HCT116 (cell line): ENCODE results near the gene DOCK1. TPM values are rescaled to one million over a fixed set of nuclear protein-coding genes. Genes with fewer than 3 reads are reported as not detected.

Experiments used
- ATAC-seq: fragments of 200-7000 bp; cut with Tn5 transposase; 2 replicates; pipeline ENCODE4 v1.9.1; 2020; ENCODE audit warnings: mild to moderate bottlenecking, moderate library complexity
- BruUV-seq: library from RNA; stranded (reverse); fragments of 400-500 nt; replicated peaks from 2 replicates; lab custom pipeline; 2021; lab: Mats Ljungman, UMichigan
- CTCF ChIA-PET: fragments of 300-600 bp; sonication (Branson Sonifier 250); formaldehyde crosslinking; loops from one replicate; lab custom pipeline; 2021; ENCODE audit warnings: antibody characterized with exemption; lab: Charles Lee
- POLR2A ChIA-PET: fragments of 300-600, 350-600 bp; sonication (Branson Sonifier 250); formaldehyde crosslinking; loops from one replicate; lab custom pipeline; 2021; ENCODE audit warnings: antibody characterized with exemption; lab: Charles Lee
- RAD21 ChIA-PET, 2 experiments: fragments of 300-600 bp; sonication (Branson Sonifier 250); formaldehyde crosslinking; loops; one replicate each; lab custom pipeline; 2023; ENCODE audit warnings: low total read pairs in 2 of 2; ENCODE audit not compliant: uncharacterized antibody in 2 of 2, unreplicated experiment in 2 of 2, low non-redundant PET in 1 of 2; lab: Charles Lee
- DNase-seq: peaks from one replicate; pipeline ENCODE4 v3.0.0-alpha.2; 2010; ENCODE audit warnings: low read depth, low spot score
- H2AFZ ChIP-seq: fragments of 200-600 bp; shearing (Covaris generic), sonication (generic); 2 replicates; pipeline ENCODE4 v1.6.1; 2017; ENCODE audit warnings: low read depth, mixed run types, mixed read lengths, antibody characterized with exemption, low read length; ENCODE audit not compliant: poor library complexity, severe bottlenecking
- H3K27ac ChIP-seq: 2 replicates; pipeline ENCODE4 v1.5.1; 2012; ENCODE audit warnings: low read depth, low read length
- H3K27me3 ChIP-seq: fragments of 200-600 bp; sonication (generic); 2 replicates; pipeline ENCODE4 v1.6.1; 2016; ENCODE audit warnings: mixed run types, low read length, mixed read lengths; ENCODE audit not compliant: insufficient read depth
- H3K36me3 ChIP-seq, 2 experiments: fragments of 200-500 bp in 1 of 2; fragments of 200-600 bp in 1 of 2; sonication (Bioruptor generic) in 1 of 2; sonication (generic) in 1 of 2; 2 replicates each; pipeline versions ENCODE4 v1.5.1 to v1.6.1; 2014 to 2016; ENCODE audit warnings: low read length in 2 of 2, inconsistent platforms in 1 of 2, mixed read lengths in 1 of 2, mixed run types in 1 of 2; ENCODE audit not compliant: insufficient read depth in 2 of 2, control insufficient read depth in 1 of 2
- H3K4me1 ChIP-seq, 2 experiments: fragments of 200-600 bp in 1 of 2; sonication (generic) in 1 of 2; 2 replicates each; pipeline versions ENCODE4 v1.5.1 to v1.6.1; 2012 to 2017; ENCODE audit warnings: low read length in 2 of 2, inconsistent platforms in 1 of 2, mild to moderate bottlenecking in 1 of 2, mixed read lengths in 1 of 2, mixed run types in 1 of 2, moderate library complexity in 1 of 2; ENCODE audit not compliant: insufficient read depth in 2 of 2, control insufficient read depth in 1 of 2
- H3K4me2 ChIP-seq: fragments of 200-600 bp; sonication (generic); 2 replicates; pipeline ENCODE4 v1.6.1; 2017; ENCODE audit warnings: mixed run types, low read length, mixed read lengths
- H3K4me3 ChIP-seq, 2 experiments: fragments of 200-600 bp in 1 of 2; sonication (generic) in 1 of 2; replicated peaks in 1 of 2; 2 replicates each; pipeline ENCODE4 v1.5.1; 2011 to 2016; ENCODE audit warnings: low read length in 2 of 2, control low read depth in 1 of 2, low read depth in 1 of 2, mild to moderate bottlenecking in 1 of 2, mixed read lengths in 1 of 2, mixed run types in 1 of 2
- H3K79me2 ChIP-seq: fragments of 200-600 bp; sonication (generic); 2 replicates; pipeline ENCODE4 v1.6.1; 2017; ENCODE audit warnings: mild to moderate bottlenecking, mixed run types, low read length, moderate library complexity, mixed read lengths; ENCODE audit not compliant: insufficient read depth
- H3K9ac ChIP-seq: fragments of 200-600 bp; sonication (generic); 2 replicates; pipeline ENCODE4 v1.6.1; 2016; ENCODE audit warnings: low read length, mixed read lengths
- H3K9me2 ChIP-seq: fragments of 200-600 bp; sonication (generic), shearing (Covaris generic); 2 replicates; pipeline ENCODE4 v1.6.1; 2017; ENCODE audit warnings: mixed run types, mild to moderate bottlenecking, moderate library complexity; ENCODE audit not compliant: insufficient read depth
- H3K9me3 ChIP-seq, 2 experiments: fragments of 200-500 bp in 1 of 2; fragments of 200-600 bp in 1 of 2; sonication (Bioruptor generic) in 1 of 2; sonication (generic) in 1 of 2; 2 replicates each; pipeline ENCODE4 v1.6.1; 2014 to 2017; ENCODE audit warnings: low read length in 2 of 2, mixed read lengths in 2 of 2, inconsistent platforms in 1 of 2, low read depth in 1 of 2, mild to moderate bottlenecking in 1 of 2, mixed run types in 1 of 2, moderate library complexity in 1 of 2; ENCODE audit not compliant: control insufficient read depth in 1 of 2, insufficient read depth in 1 of 2
- H4K20me1 ChIP-seq: fragments of 200-600 bp; sonication (generic), shearing (Covaris generic); 2 replicates; pipeline ENCODE4 v1.6.1; 2017; ENCODE audit warnings: mixed run types, mild to moderate bottlenecking, moderate library complexity; ENCODE audit not compliant: insufficient read depth
- CBX3 ChIP-seq: IDR thresholded peaks from 2 replicates; pipeline ENCODE4 v1.6.1; 2012; ENCODE audit warnings: low read depth
- CEBPB ChIP-seq: IDR thresholded peaks from 2 replicates; pipeline ENCODE4 v1.6.1; 2012; ENCODE audit warnings: low read depth
- EGR1 ChIP-seq: IDR thresholded peaks from 2 replicates; pipeline ENCODE4 v1.6.1; 2012; ENCODE audit warnings: low read depth
- ELF1 ChIP-seq: IDR thresholded peaks from 2 replicates; pipeline ENCODE4 v1.6.1; 2012; ENCODE audit warnings: low read depth, borderline replicate concordance
- EZH2 ChIP-seq: fragments of 200-600 bp; sonication (generic); IDR thresholded peaks from 2 replicates; pipeline ENCODE4 v1.6.1; 2017; ENCODE audit warnings: antibody characterized with exemption, mixed run types
- EZH2phosphoT487 ChIP-seq: fragments of 200-600 bp; IDR thresholded peaks from 2 replicates; pipeline ENCODE4 v1.6.1; 2018; ENCODE audit warnings: antibody characterized with exemption, borderline replicate concordance
- FOSL1 ChIP-seq: IDR thresholded peaks from 2 replicates; pipeline ENCODE4 v1.6.1; 2012; ENCODE audit warnings: low read depth
- JUND ChIP-seq: IDR thresholded peaks from 2 replicates; pipeline ENCODE4 v1.6.1; 2012
- POLR2A ChIP-seq: IDR thresholded peaks from 2 replicates; pipeline ENCODE4 v1.7.0; 2011; ENCODE audit warnings: borderline replicate concordance; ENCODE audit not compliant: insufficient read depth, insufficient read length; ENCODE audit errors: extremely low read depth
- POLR2AphosphoS5 ChIP-seq: IDR thresholded peaks from 2 replicates; pipeline ENCODE4 v1.6.1; 2011; ENCODE audit warnings: mild to moderate bottlenecking, low read depth, low read length, moderate library complexity
- RAD21 ChIP-seq: IDR thresholded peaks from 2 replicates; pipeline ENCODE4 v1.6.1; 2012; ENCODE audit warnings: low read depth, mild to moderate bottlenecking
- SIN3A ChIP-seq: IDR thresholded peaks from 2 replicates; pipeline ENCODE4 v1.6.1; 2012; ENCODE audit warnings: low read depth
- SP1 ChIP-seq: IDR thresholded peaks from 2 replicates; pipeline ENCODE4 v1.6.1; 2012; ENCODE audit warnings: low read depth
- SRF ChIP-seq: IDR thresholded peaks from 2 replicates; pipeline ENCODE4 v1.6.1; 2012; ENCODE audit warnings: low read depth
- TCF7L2 ChIP-seq: IDR thresholded peaks from 2 replicates; pipeline ENCODE4 v1.7.0; 2011; ENCODE audit warnings: borderline replicate concordance, inconsistent platforms; ENCODE audit not compliant: insufficient read depth, insufficient read length; ENCODE audit errors: extremely low read depth
- YY1 ChIP-seq: IDR thresholded peaks from 2 replicates; pipeline ENCODE4 v1.6.1; 2011; ENCODE audit warnings: low read length, low read depth, moderate library complexity, mild to moderate bottlenecking; ENCODE audit not compliant: insufficient replicate concordance; ENCODE audit errors: extremely low read depth
- ZFX ChIP-seq: fragments of 450-650 bp; IDR thresholded peaks from 2 replicates; pipeline ENCODE4 v1.6.1; 2017
- intact Hi-C: fragments of 100-400 bp; cut with micrococcal nuclease; formaldehyde crosslinking; loops from 2 replicates; pipeline ENCODE4 v1.10.0; 2022
- total RNA-seq: library from RNA; stranded (reverse); gene quantifications from one replicate; pipeline ENCODE4 v1.2.1, GENCODE V29; 2021; ENCODE audit not compliant: unreplicated experiment

Gene DOCK1
- total RNA-seq, 1 experiment from 2014 or later = 46.5 TPM

DNA sequence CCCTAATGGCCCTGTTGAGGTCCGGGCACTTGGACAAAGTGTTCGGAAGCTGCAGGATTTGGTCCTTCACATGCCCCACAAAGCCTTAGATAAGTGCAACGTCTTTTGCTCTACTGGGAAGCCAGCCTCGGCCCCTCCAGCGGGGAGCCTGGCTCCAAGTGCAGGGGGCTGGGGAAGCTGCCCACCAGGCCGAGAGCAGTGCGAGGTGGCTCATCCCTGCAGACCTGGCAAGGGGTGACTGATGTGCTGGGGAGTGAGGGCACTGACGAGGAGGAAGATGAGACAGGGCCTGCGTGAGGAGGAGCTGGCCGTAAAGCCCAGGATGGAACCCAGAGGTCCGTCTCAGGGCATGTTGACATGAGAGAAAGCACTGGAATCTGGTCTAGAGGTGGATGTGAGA lies 508.1 kb downstream of the DOCK1 start (continued):
- TF ChIP-seq SP1 = no peak

DNA sequence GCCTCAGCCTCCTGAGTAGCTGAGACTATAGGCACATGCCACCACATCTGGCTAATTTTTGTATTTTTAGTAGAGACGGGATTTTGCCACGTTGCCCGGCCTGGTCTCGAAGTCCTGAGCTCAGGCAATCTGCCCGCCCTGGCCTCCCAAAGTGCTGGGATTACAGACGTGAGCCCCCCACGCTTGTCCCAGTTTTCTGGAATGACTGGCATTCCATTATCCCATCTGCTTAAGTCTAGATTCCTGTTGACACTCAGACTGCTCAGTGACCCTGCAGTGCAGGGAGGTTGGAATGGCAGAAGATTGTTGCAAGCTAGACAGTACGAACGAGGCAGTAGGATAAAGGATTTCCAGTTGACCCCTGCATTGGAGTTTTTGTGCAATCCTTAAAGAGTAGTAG lies 508.8 kb downstream of the DOCK1 start:
- Histone ChIP-seq H3K9ac (no peak overlapping the region), H3K4me3 (no peak overlapping the region), H3K9me3 (no peaks in the 10 kb centered on the region), H2AFZ (no peak overlapping the region), H3K27me3 (no peaks in the 10 kb centered on the region), H3K27ac (no peak overlapping the region), H3K9me2 (no peaks in the 10 kb centered on the region), H4K20me1 (no peaks in the 10 kb centered on the region), H3K4me2 (no peak overlapping the region), H3K36me3 (no peaks in the 10 kb centered on the region; a peak in 1 of 4 replicates), H3K4me1 (no peaks in the 10 kb centered on the region), H3K79me2 (no peaks in the 10 kb centered on the region)
- RAD21 ChIA-PET = no interaction called here
- POLR2A ChIA-PET = no interaction called here
- TF ChIP-seq CBX3 = no peak
- no peak for TF ChIP-seq EZH2
- TF ChIP-seq CEBPB = no peak
- no peak for TF ChIP-seq EZH2phosphoT487
- no peak for TF ChIP-seq RAD21
- no peak for TF ChIP-seq ZFX
- TF ChIP-seq EGR1 = no peak
- DNase-seq = no peak
- intact Hi-C loops = no loop called here
- no TSS peak for BruUV-seq
- no peak for ATAC-seq
- CTCF ChIA-PET = no interaction called here

- CTCF ChIA-PET = no interaction called here
Observed at GRCh38 chr10:127415116-127415515, 509.9 kb downstream of the DOCK1 start.

More at GRCh38 chr10:127415116-127415515, 509.9 kb downstream of the DOCK1 start:
- TF ChIP-seq SIN3A (no peak), FOSL1 (no peak), JUND (no peak), EGR1 (no peak), RAD21 (no peak), TCF7L2 (no peak), ELF1 (no peak), YY1 (no peak), EZH2phosphoT487 (no peak), POLR2AphosphoS5 (no peak), CEBPB (no peak), SRF (no peak), EZH2 (no peak), POLR2A (no peak), SP1 (no peak)
- DNase-seq = no peak
- H3K27me3 ChIP-seq = no peaks in the 10 kb centered on the region
- ChIA-PET RAD21 (no interaction called here), POLR2A (no interaction called here)
- H3K9me2 ChIP-seq = no peaks in the 10 kb centered on the region
- H3K4me2 ChIP-seq = no peak overlapping the region
- no peaks in the 10 kb centered on the region for H3K79me2 ChIP-seq
- no peak overlapping the region for H3K4me3 ChIP-seq
- H3K27ac ChIP-seq = no peak overlapping the region
- H2AFZ ChIP-seq = no peak overlapping the region
- ATAC-seq = no peak
- no TSS peak for BruUV-seq
- no peaks in the 10 kb centered on the region for H4K20me1 ChIP-seq
- no peaks in the 10 kb centered on the region for H3K4me1 ChIP-seq
- no peak overlapping the region for H3K9ac ChIP-seq
- no peaks in the 10 kb centered on the region; a peak in 1 of 4 replicates for H3K36me3 ChIP-seq
- H3K9me3 ChIP-seq = no peaks in the 10 kb centered on the region
- intact Hi-C loops = no loop called here
